GM12891 (cell line): ENCODE results near the gene GDPD3.

ENCODE experiments used
- PAX5 ChIP-seq: IDR thresholded peaks from 2 replicates; pipeline ENCODE4 v1.6.1; 2011; ENCODE audit warnings: low read length, moderate library complexity, mild to moderate bottlenecking; ENCODE audit not compliant: insufficient read depth, severe bottlenecking
- POLR2A ChIP-seq: IDR thresholded peaks from 2 replicates; pipeline ENCODE4 v1.6.1; 2011; ENCODE audit warnings: low read depth, low read length, control low read depth
- POLR2AphosphoS5 ChIP-seq: IDR thresholded peaks from 2 replicates; pipeline ENCODE4 v1.6.1; 2011; ENCODE audit warnings: low read depth, low read length, control low read depth
- SPI1 ChIP-seq: IDR thresholded peaks from 2 replicates; pipeline ENCODE4 v1.6.1; 2011; ENCODE audit warnings: low read depth, low read length, control low read depth

GRCh38 chr16:30117768-30118167 is 4.4 kb upstream of the GDPD3 start:
- TF ChIP-seq POLR2A (no peak), POLR2AphosphoS5 (no peak), SPI1 (no peak), PAX5 (no peak)
